K562 (cell line): ENCODE measurements around the gene LRCH1. TPM values are rescaled to one million over a fixed set of nuclear protein-coding genes. Genes with fewer than 3 reads are reported as not detected.

Source experiments
- ATAC-seq: fragments of 200-7000 bp; cut with Tn5 transposase; 3 replicates; pipeline ENCODE4 v1.9.1; 2020; ENCODE audit warnings: moderate library complexity
- BruUV-seq: library from RNA; stranded (reverse); fragments of 400-500 nt; replicated peaks from 2 replicates; lab custom pipeline; 2021; lab: Mats Ljungman, UMichigan
- CTCF ChIA-PET: fragments of 300-600 bp; formaldehyde crosslinking; extraction: SDS; loops from one replicate; lab custom pipeline; 2021; ENCODE audit warnings: low intra/inter-chr PET ratio; lab: Yijun Ruan, JAX
- POLR2A ChIA-PET: fragments of 300-600, 350-650 bp; sonication (Branson Sonifier 250); formaldehyde crosslinking; extraction: SDS; loops from one replicate; lab custom pipeline; 2021; ENCODE audit warnings: antibody characterized with exemption, inconsistent platforms; lab: Yijun Ruan, JAX
- DNase-seq, 4 experiments: peaks; one replicate each; pipeline versions ENCODE4 v3.0.0 to v3.0.0-alpha.2; 2011 to 2018; ENCODE audit warnings: low spot score in 3 of 4, mixed read lengths in 3 of 4; ENCODE audit errors: extremely low read depth in 1 of 4
- FAIRE-seq: peaks from 2 replicates; lab custom pipeline; 2011; peaks lifted over from hg19 to GRCh38; lab: Jason Lieb, UNC
- H2AFZ ChIP-seq: 2 replicates; pipeline ENCODE4 v1.6.0; 2011; ENCODE audit warnings: low read depth, low read length, control low read depth, inconsistent platforms
- H3K27ac ChIP-seq: fragments of 200-600 bp; 3 replicates; pipeline ENCODE4 v1.8.0; 2011; ENCODE audit warnings: low read depth, mild to moderate bottlenecking, control low read depth, inconsistent platforms, low read length, moderate library complexity, mixed read lengths; ENCODE audit errors: extremely low read depth
- H3K27me3 ChIP-seq, 2 experiments: fragments of 300-600 bp in 1 of 2; 2 replicates in 1 of 2; 3 replicates in 1 of 2; pipeline versions ENCODE4 v1.6.0 to v1.8.0; 2011; ENCODE audit warnings: inconsistent platforms in 2 of 2, low read length in 2 of 2, mild to moderate bottlenecking in 1 of 2, mixed read lengths in 1 of 2, moderate library complexity in 1 of 2; ENCODE audit not compliant: control insufficient read depth in 2 of 2, insufficient read depth in 2 of 2
- H3K36me3 ChIP-seq: fragments of 300-600 bp; 3 replicates; pipeline ENCODE4 v1.8.0; 2011; ENCODE audit warnings: mild to moderate bottlenecking, low read length, inconsistent platforms; ENCODE audit not compliant: control insufficient read depth, insufficient read depth
- H3K4me1 ChIP-seq, 2 experiments: fragments of 200-600 bp in 1 of 2; replicated peaks in 1 of 2; 2 replicates in 1 of 2; 3 replicates in 1 of 2; pipeline versions ENCODE4 v1.5.1 to v1.8.0; 2011; ENCODE audit warnings: inconsistent platforms in 2 of 2, low read length in 2 of 2, mild to moderate bottlenecking in 1 of 2, mixed read lengths in 1 of 2, moderate library complexity in 1 of 2; ENCODE audit not compliant: control insufficient read depth in 2 of 2, insufficient read depth in 2 of 2
- H3K4me2 ChIP-seq: 2 replicates; pipeline ENCODE4 v1.6.1; 2011; ENCODE audit warnings: low read length, control low read depth, inconsistent platforms, mixed read lengths; ENCODE audit not compliant: insufficient read depth
- H3K4me3 ChIP-seq: fragments of 200-600 bp; sonication (generic), shearing (Covaris generic); 2 replicates; pipeline ENCODE4 v1.5.1; 2016; ENCODE audit warnings: control low read depth, inconsistent platforms
- H3K79me2 ChIP-seq: fragments of 200-600 bp; 3 replicates; pipeline ENCODE4 v1.8.0; 2011; ENCODE audit warnings: low read length, inconsistent platforms; ENCODE audit not compliant: control insufficient read depth, insufficient read depth
- H3K9ac ChIP-seq, 2 experiments: 2 replicates each; pipeline versions ENCODE4 v1.6.0 to v1.6.1; 2011; ENCODE audit warnings: low read depth in 2 of 2, low read length in 2 of 2, control low read depth in 1 of 2, inconsistent platforms in 1 of 2, mild to moderate bottlenecking in 1 of 2, mixed read lengths in 1 of 2; ENCODE audit not compliant: insufficient read depth in 1 of 2
- H3K9me1 ChIP-seq: one replicate; pipeline ENCODE4 v1.6.0; 2011; ENCODE audit warnings: inconsistent platforms, mild to moderate bottlenecking, low read length, moderate library complexity; ENCODE audit not compliant: control insufficient read depth, insufficient read depth
- H3K9me3 ChIP-seq: replicated peaks from 2 replicates; pipeline ENCODE4 v1.5.1; 2011; ENCODE audit warnings: low read depth, low read length, inconsistent platforms; ENCODE audit not compliant: control insufficient read depth, insufficient read depth
- H4K20me1 ChIP-seq: replicated peaks from 2 replicates; pipeline ENCODE4 v1.6.1; 2011; ENCODE audit warnings: low read length, inconsistent platforms, mixed read lengths; ENCODE audit not compliant: control insufficient read depth, insufficient read depth
- CHCHD3 ChIP-seq: fragments of 250-450 bp; sonication (Bioruptor Pico); IDR thresholded peaks from 2 replicates; pipeline ENCODE4 v2.1.2; 2022; ENCODE audit warnings: mild to moderate bottlenecking
- HEY1 ChIP-seq: fragments of 250-450 bp; sonication (Bioruptor Pico); IDR thresholded peaks from 2 replicates; pipeline ENCODE4 v1.5.0; 2020; ENCODE audit warnings: mild to moderate bottlenecking, moderate library complexity, borderline replicate concordance
- WGBS: fragments of 100-300 bp; shearing (Covaris generic); methylation state at CpG from one replicate; pipeline ENCODE4 v1.1.6; 2016; ENCODE audit warnings: low coverage, mixed read lengths; ENCODE audit not compliant: insufficient coverage; ENCODE audit errors: missing lambda C conversion rate; 5-methylcytosine and 5-hydroxymethylcytosine counted together
- in situ Hi-C: fragments of 300-500 bp; cut with MboI; formaldehyde crosslinking; loops from 4 replicates; pipeline ENCODE4 v1.15.0; 2018; ENCODE audit warnings: inconsistent platforms, mixed read lengths
- intact Hi-C: fragments of 100-400 bp; cut with micrococcal nuclease; formaldehyde crosslinking; loops from 2 replicates; pipeline ENCODE4 v1.14.2; 2022
- polyA plus RNA-seq, 8 experiments: library from polyadenylated mRNA; depleted of rRNA in 4 of 8; stranded (reverse) in 5 of 8; unstranded in 3 of 8; fragments of >200 nt; fragmentation: Nextera tagmentation in 2 of 8; fragmentation: Illumina TruSeq in 1 of 8; extraction: Ambion mirVana in 2 of 8; extraction: Trizol in 1 of 8; gene quantifications; 2 replicates each; pipeline versions ENCODE4 v1.2.1 to v1.2.3, GENCODE V29; 2011 to 2014; ENCODE audit warnings: inconsistent platforms in 1 of 8, missing spikeins in 1 of 8
- total RNA-seq, 7 experiments: library from RNA; depleted of rRNA in 6 of 7; stranded (reverse); fragments of >200 nt in 6 of 7; fragmentation: Illumina TruSeq in 2 of 7; extraction: Trizol in 2 of 7; gene quantifications; 2 replicates each; pipeline versions ENCODE4 v1.2.1 to v1.2.3, GENCODE V29; 2011 to 2021; ENCODE audit warnings: low replicate concordance in 1 of 7
- TF ChIP-seq, protein P1 (sequence below): fragments of 450-650 bp; IDR thresholded peaks from 2 replicates; pipeline ENCODE4 v1.6.1; 2016; ENCODE audit warnings: antibody characterized with exemption

The LRCH1 gene
- total and polyA plus RNA-seq, 9 of the 15 experiments (the other 6 are each of a cell fraction or from before 2014, with no cell fraction given): 1.1 to 6.8 (median 3.7) TPM

DNA sequence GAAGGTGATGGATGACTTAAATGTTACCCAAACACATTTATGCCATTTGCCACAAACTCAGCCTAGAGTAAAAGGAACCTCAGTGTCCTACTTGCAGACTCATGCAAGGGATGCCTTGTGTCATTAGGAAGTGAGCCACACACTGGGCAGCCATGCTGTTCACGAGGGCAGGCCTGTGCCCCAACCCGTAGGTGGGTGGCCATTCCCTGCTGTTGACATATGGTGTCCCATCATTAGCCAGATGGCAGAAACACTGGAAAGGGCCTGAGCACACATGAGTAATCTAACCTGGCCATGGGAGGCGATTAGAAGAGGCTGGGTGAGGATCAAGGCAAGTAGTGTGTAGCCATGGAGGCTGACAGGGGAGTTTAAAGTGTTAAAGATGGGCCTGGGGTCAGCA, 9.7 kb upstream of the LRCH1 start:
- Histone ChIP-seq H3K9ac (no peak overlapping the region), H3K36me3 (no peaks in the 10 kb centered on the region), H3K9me3 (no peaks in the 10 kb centered on the region), H3K79me2 (no peaks in the 10 kb centered on the region), H3K4me1 (no peaks in the 10 kb centered on the region), H4K20me1 (no peaks in the 10 kb centered on the region), H3K4me3 (no peak overlapping the region), H3K9me1 (no peaks in the 10 kb centered on the region), H2AFZ (no peak overlapping the region), H3K27ac (no peak overlapping the region), H3K27me3 (peaks cover 2 to 6% of the 10 kb centered on the region in 2 experiments; a peak in 3 of 5 replicates), H3K4me2 (no peak overlapping the region)
- ATAC-seq (no peak), DNase-seq (no peak), FAIRE-seq (no peak)
- WGBS: 0% methylated on average over 3 of the region's 3 CpGs
- in situ Hi-C loops: no loop called here
- CTCF ChIA-PET: no interaction called here
- POLR2A ChIA-PET: no interaction called here
- no peak for TF ChIP-seq HEY1 (CRISPR knock-in tag)
- TF ChIP-seq, protein P1, sequence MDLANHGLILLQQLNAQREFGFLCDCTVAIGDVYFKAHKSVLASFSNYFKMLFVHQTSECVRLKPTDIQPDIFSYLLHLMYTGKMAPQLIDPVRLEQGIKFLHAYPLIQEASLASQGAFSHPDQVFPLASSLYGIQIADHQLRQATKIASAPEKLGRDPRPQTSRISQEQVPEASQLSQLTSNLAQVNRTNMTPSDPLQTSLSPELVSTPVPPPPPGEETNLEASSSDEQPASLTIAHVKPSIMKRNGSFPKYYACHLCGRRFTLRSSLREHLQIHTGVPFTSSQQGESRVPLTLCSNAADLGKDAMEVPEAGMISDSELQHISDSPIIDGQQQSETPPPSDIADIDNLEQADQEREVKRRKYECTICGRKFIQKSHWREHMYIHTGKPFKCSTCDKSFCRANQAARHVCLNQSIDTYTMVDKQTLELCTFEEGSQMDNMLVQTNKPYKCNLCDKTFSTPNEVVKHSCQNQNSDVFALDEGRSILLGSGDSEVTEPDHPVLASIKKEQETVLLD: no peak
- no TSS peak for BruUV-seq
- intact Hi-C loops: no loop called here

DNA sequence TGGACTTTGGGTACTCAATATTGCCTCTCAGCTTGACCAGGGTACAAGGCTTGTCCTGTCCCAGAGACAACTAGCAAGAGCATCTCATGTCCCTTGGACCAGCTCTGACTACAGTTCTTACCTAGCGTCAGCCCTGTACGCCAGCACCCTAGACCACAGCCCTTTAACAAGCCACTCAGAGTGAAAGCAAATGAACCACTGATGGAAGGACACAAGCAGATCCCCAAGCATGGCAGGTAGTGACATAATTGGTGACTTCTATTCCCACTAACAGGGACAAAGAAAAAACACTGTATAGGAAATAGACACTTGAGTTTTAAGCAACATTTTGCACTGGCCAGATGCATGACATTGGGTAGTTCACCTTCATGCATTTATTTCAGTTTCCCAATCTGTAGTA, 8.8 kb upstream of the LRCH1 start:
- no peaks in the 10 kb centered on the region for H3K4me1 ChIP-seq
- H3K27ac ChIP-seq: no peak overlapping the region
- H3K27me3 ChIP-seq: peaks cover 2 to 6% of the 10 kb centered on the region in 2 experiments; a peak in 3 of 5 replicates
- CTCF ChIA-PET: no interaction called here
- no peak for TF ChIP-seq CHCHD3 (CRISPR knock-in tag)
- no peaks in the 10 kb centered on the region for H3K9me3 ChIP-seq
- no peak for ATAC-seq
- FAIRE-seq: no peak
- POLR2A ChIA-PET: no interaction called here
- no peak overlapping the region for H3K9ac ChIP-seq
- H3K4me2 ChIP-seq: no peak overlapping the region
- intact Hi-C loops (no loop called here), in situ Hi-C loops (no loop called here)
- 0% methylated on average over 2 of the region's 2 CpGs for WGBS
- no peaks in the 10 kb centered on the region for H3K79me2 ChIP-seq
- H2AFZ ChIP-seq: no peak overlapping the region
- H3K36me3 ChIP-seq: no peaks in the 10 kb centered on the region
- no TSS peak for BruUV-seq
- H3K4me3 ChIP-seq: no peak overlapping the region
- no peak for DNase-seq
- H3K9me1 ChIP-seq: no peaks in the 10 kb centered on the region
- no peaks in the 10 kb centered on the region for H4K20me1 ChIP-seq
